HCT116 (cell line): ENCODE data around the gene ABR.

ENCODE experiments used
- CEBPB ChIP-seq: IDR thresholded peaks from 2 replicates; pipeline ENCODE4 v1.6.1; 2012; ENCODE audit warnings: low read depth
- CTCF ChIP-seq, 3 experiments: fragments of 200-600 bp in 1 of 3; sonication (generic) in 1 of 3; IDR thresholded peaks in 2 of 3; conservative IDR thresholded peaks in 1 of 3; 2 replicates each; pipeline ENCODE4 v1.5.1; 2012 to 2017; ENCODE audit warnings: low read depth in 2 of 3, low read length in 2 of 3, antibody characterized with exemption in 1 of 3, borderline replicate concordance in 1 of 3, control low read depth in 1 of 3, mild to moderate bottlenecking in 1 of 3, mixed read lengths in 1 of 3, mixed run types in 1 of 3, moderate library complexity in 1 of 3; ENCODE audit not compliant: insufficient read depth in 1 of 3
- EGR1 ChIP-seq: IDR thresholded peaks from 2 replicates; pipeline ENCODE4 v1.6.1; 2012; ENCODE audit warnings: low read depth
- EZH2 ChIP-seq: fragments of 200-600 bp; sonication (generic); IDR thresholded peaks from 2 replicates; pipeline ENCODE4 v1.6.1; 2017; ENCODE audit warnings: antibody characterized with exemption, mixed run types
- EZH2phosphoT487 ChIP-seq: fragments of 200-600 bp; IDR thresholded peaks from 2 replicates; pipeline ENCODE4 v1.6.1; 2018; ENCODE audit warnings: antibody characterized with exemption, borderline replicate concordance
- FOSL1 ChIP-seq: IDR thresholded peaks from 2 replicates; pipeline ENCODE4 v1.6.1; 2012; ENCODE audit warnings: low read depth
- POLR2A ChIP-seq: IDR thresholded peaks from 2 replicates; pipeline ENCODE4 v1.7.0; 2011; ENCODE audit warnings: borderline replicate concordance; ENCODE audit not compliant: insufficient read depth, insufficient read length; ENCODE audit errors: extremely low read depth
- POLR2AphosphoS5 ChIP-seq: IDR thresholded peaks from 2 replicates; pipeline ENCODE4 v1.6.1; 2011; ENCODE audit warnings: mild to moderate bottlenecking, low read depth, low read length, moderate library complexity
- REST ChIP-seq: IDR thresholded peaks from 2 replicates; pipeline ENCODE4 v1.6.1; 2012; ENCODE audit warnings: low read depth
- SP1 ChIP-seq: IDR thresholded peaks from 2 replicates; pipeline ENCODE4 v1.6.1; 2012; ENCODE audit warnings: low read depth
- SRF ChIP-seq: IDR thresholded peaks from 2 replicates; pipeline ENCODE4 v1.6.1; 2012; ENCODE audit warnings: low read depth
- ZBTB33 ChIP-seq: IDR thresholded peaks from 2 replicates; pipeline ENCODE4 v1.6.1; 2011; ENCODE audit warnings: mild to moderate bottlenecking, low read length, moderate library complexity; ENCODE audit not compliant: insufficient replicate concordance; ENCODE audit errors: extremely low read depth
- ZFX ChIP-seq: fragments of 450-650 bp; IDR thresholded peaks from 2 replicates; pipeline ENCODE4 v1.6.1; 2017
- ZNF274 ChIP-seq: fragments of 200-500 bp; sonication (Bioruptor generic); IDR thresholded peaks from 2 replicates; pipeline ENCODE4 v1.6.1; 2014; ENCODE audit warnings: mild to moderate bottlenecking, low read depth, low read length, inconsistent platforms

GRCh38 chr17:1095090-1095852 is 84.5 kb downstream of the ABR start:
- TF ChIP-seq SP1 (no peak), POLR2A (no peak), EZH2 (no peak), ZBTB33 (no peak), REST (no peak), POLR2AphosphoS5 (no peak), CTCF (IDR thresholded peaks at IDR 0.05 in 2 of 3, conservative IDR thresholded peaks at IDR 0.05 in 1 of 3; ENCODE audit: borderline replicate concordance in 1 of 3, insufficient read depth in 1 of 3, low read depth in 2 of 3, low read length in 2 of 3) (no peak), ZFX (no peak), SRF (no peak), FOSL1 (no peak), EZH2phosphoT487 (no peak), ZNF274 (no peak), CEBPB (no peak), EGR1 (no peak)
